ENCODE data around the gene ISCA2. TPM values are rescaled to one million over a fixed set of nuclear protein-coding genes. Genes with fewer than 3 reads are reported as not detected.

ISCA2 gene
- total RNA-seq, 1 donor from 2014 or later, result 16.9 TPM

DNA sequence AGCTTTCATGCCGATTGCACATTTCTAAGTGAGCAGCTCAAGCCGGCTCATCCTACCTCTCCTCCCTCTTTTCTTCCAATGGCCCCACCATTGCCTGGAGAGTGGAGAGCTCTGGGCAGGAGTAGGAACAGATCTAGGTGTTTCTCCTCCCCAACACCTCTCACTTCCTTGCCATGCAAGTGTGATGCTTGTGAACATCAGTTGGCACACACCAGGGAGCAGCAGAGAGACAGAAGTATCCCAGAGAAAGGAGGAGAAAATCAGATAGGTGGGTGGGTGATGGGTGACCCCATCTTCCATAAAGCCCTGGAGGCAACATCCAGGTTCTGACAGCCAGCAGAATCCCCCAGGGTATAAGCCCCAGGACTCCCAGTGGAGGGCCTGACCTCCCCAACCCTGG is 28.2 kb upstream of the ISCA2 start:
- H3K36me3 Mint-ChIP-seq (ENCODE audit: low read depth), result no peaks in the 10 kb centered on the region
- no peak overlapping the region for H3K27ac Mint-ChIP-seq (ENCODE audit: unreplicated experiment)
- H3K9me3 Mint-ChIP-seq (ENCODE audit: low read depth), result no peaks in the 10 kb centered on the region
- H3K4me1 Mint-ChIP-seq (ENCODE audit: low read depth), result no peaks in the 10 kb centered on the region
- no peak overlapping the region for H3K4me3 Mint-ChIP-seq (ENCODE audit: unreplicated experiment)
- no peak for DNase-seq (ENCODE audit: low spot score)
- no peaks in the 10 kb centered on the region for H3K27me3 Mint-ChIP-seq (ENCODE audit: low read depth)
- TF ChIP-seq, protein P1, sequence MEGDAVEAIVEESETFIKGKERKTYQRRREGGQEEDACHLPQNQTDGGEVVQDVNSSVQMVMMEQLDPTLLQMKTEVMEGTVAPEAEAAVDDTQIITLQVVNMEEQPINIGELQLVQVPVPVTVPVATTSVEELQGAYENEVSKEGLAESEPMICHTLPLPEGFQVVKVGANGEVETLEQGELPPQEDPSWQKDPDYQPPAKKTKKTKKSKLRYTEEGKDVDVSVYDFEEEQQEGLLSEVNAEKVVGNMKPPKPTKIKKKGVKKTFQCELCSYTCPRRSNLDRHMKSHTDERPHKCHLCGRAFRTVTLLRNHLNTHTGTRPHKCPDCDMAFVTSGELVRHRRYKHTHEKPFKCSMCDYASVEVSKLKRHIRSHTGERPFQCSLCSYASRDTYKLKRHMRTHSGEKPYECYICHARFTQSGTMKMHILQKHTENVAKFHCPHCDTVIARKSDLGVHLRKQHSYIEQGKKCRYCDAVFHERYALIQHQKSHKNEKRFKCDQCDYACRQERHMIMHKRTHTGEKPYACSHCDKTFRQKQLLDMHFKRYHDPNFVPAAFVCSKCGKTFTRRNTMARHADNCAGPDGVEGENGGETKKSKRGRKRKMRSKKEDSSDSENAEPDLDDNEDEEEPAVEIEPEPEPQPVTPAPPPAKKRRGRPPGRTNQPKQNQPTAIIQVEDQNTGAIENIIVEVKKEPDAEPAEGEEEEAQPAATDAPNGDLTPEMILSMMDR (IDR thresholded peaks at IDR 0.05), result no peak

DNA sequence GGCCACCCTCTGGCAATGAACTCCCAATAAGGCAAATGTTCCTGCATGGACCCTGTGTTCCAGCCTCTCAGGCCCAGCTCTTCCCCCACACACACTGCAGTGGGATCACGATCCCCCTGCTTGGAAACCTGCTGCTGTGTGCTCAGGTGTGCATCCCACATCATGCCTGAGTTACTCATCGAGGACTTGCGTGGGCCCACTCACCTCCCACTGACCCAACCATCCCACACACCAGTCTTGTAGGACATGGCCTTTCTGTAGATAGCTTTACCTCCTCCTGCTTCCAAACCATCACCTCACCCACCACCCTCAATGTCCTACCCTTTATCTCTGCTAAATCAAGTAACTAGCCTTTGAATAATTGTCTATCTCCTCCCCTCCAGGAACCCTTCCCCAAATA is 25.1 kb upstream of the ISCA2 start:
- no peaks in the 10 kb centered on the region for H3K27me3 Mint-ChIP-seq (ENCODE audit: low read depth)
- H3K27ac Mint-ChIP-seq (ENCODE audit: unreplicated experiment), result no peak overlapping the region
- H3K4me3 Mint-ChIP-seq (ENCODE audit: unreplicated experiment), result no peak overlapping the region
- H3K36me3 Mint-ChIP-seq (ENCODE audit: low read depth), result peaks cover 8% of the 10 kb centered on the region
- TF ChIP-seq, protein P1 (IDR thresholded peaks at IDR 0.05), result no peak
- no peaks in the 10 kb centered on the region for H3K9me3 Mint-ChIP-seq (ENCODE audit: low read depth)
- no peak for DNase-seq (ENCODE audit: low spot score)
- no peaks in the 10 kb centered on the region for H3K4me1 Mint-ChIP-seq (ENCODE audit: low read depth)

DNA sequence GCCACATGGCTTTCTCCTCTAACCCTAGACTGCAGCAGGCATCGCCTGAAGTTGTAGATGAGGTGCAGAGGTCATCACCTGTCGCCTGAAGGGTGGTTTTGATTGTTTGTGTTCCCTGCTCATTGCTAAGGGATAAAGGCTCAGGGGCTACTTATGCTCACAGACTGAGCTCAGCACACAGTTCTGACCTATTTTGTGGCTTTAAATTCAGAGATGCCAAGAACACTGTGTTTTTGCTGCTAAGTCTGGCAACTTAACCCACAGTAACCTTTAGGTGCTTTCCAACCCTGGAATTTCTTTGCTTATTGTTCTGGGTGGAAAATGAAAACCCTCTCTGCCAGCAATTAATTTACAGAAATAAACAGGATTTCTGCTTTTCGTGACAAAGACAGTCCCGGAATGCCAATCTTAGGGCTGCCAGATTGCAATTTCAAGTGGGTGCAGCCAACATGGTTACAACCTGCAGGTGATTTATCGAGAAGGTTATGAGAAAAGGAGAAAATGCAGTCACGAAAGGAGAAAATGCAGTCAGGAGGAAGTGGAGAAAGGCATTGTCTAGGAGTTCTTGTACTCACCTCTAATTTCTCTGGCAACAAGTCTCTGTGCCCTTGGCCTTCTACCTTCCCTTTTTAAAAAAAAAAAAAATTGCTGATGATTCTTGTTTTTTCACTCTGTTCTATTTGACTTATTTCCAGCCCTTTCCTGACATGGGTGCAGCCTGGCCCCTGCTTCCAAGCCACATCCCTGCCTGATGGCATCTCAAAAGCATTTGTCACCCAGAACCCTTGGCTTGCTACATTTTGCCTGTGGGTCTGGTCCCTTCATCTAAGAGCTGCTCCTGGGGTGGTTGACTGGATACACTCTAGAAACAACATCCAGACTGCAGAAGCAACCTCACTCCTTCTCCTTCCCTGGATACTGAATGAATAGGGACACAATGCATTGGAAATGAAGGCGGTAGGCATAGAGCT is 23.7 kb upstream of the ISCA2 start:
- no peaks in the 10 kb centered on the region for H3K4me1 Mint-ChIP-seq (ENCODE audit: low read depth)
- H3K36me3 Mint-ChIP-seq (ENCODE audit: low read depth), result peaks cover 16% of the 10 kb centered on the region
- H3K9me3 Mint-ChIP-seq (ENCODE audit: low read depth), result no peaks in the 10 kb centered on the region
- H3K27ac Mint-ChIP-seq (ENCODE audit: unreplicated experiment), result no peak overlapping the region
- H3K27me3 Mint-ChIP-seq (ENCODE audit: low read depth), result no peaks in the 10 kb centered on the region
- H3K4me3 Mint-ChIP-seq (ENCODE audit: unreplicated experiment), result no peak overlapping the region
- TF ChIP-seq, protein P1 (IDR thresholded peaks at IDR 0.05), result no peak
- DNase-seq (ENCODE audit: low spot score), result no peak

DNA sequence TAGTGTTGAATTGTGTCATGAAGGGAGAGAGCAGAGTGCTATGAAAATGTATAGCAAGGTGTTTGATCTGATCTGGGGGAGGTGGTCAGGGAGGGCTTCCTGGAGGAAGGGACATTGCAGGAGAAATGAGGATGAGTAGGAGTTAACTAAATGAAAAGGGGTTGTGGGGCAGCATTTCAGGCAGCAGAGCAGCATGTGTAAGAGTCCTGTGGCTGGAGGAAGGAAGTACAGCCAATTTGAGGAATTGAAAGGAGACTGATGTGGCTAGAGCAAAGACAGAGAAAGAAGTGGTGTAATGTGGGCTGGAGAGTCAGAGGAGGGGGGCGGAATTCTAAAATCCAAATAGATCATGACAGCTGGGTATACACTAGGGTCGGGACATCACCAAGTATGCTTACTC is 21.0 kb upstream of the ISCA2 start:
- Mint-ChIP-seq H3K4me3 (ENCODE audit: unreplicated experiment) (no peak overlapping the region), H3K9me3 (ENCODE audit: low read depth) (no peaks in the 10 kb centered on the region), H3K4me1 (ENCODE audit: low read depth) (no peaks in the 10 kb centered on the region), H3K36me3 (ENCODE audit: low read depth) (peaks cover 26% of the 10 kb centered on the region), H3K27ac (ENCODE audit: unreplicated experiment) (no peak overlapping the region), H3K27me3 (ENCODE audit: low read depth) (no peaks in the 10 kb centered on the region)
- no peak for DNase-seq (ENCODE audit: low spot score)
- TF ChIP-seq, protein P1 (IDR thresholded peaks at IDR 0.05), result no peak

DNA sequence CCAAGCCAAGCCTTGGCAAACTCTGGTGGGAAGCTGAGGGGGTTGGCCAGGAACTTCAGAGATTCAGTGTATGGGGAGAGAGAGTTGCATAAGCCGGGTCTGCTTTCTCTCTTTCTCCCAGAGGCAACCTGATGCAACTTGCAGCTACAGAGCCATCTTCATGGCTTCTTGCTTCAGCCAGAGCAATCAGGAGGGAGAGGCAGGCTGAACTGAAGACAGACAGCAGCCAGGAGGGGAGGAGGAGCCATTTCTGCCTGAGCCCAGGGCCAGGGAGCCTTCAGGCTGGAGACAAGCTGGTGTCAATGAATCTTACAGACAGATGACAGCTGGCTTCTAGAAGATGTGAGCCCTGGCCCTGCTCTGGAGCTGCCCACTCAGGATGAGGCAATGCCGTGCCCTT is 19.2 kb upstream of the ISCA2 start:
- Mint-ChIP-seq H3K27me3 (ENCODE audit: low read depth) (no peaks in the 10 kb centered on the region), H3K4me1 (ENCODE audit: low read depth) (no peaks in the 10 kb centered on the region), H3K4me3 (ENCODE audit: unreplicated experiment) (no peak overlapping the region), H3K27ac (ENCODE audit: unreplicated experiment) (no peak overlapping the region), H3K36me3 (ENCODE audit: low read depth) (peaks cover 26% of the 10 kb centered on the region), H3K9me3 (ENCODE audit: low read depth) (no peaks in the 10 kb centered on the region)
- TF ChIP-seq, protein P1 (IDR thresholded peaks at IDR 0.05), result no peak
- no peak for DNase-seq (ENCODE audit: low spot score)
